OCI-LY1 (cell line): ENCODE data around the gene CDKAL1.

Experiments used
- CTCF ChIP-seq: fragments of 200-600 bp; sonication (generic), shearing (Covaris generic); IDR thresholded peaks from 2 replicates; pipeline ENCODE4 v1.5.1; 2017; ENCODE audit warnings: mild to moderate bottlenecking, antibody characterized with exemption, low read length, moderate library complexity, mixed read lengths
- EZH2 ChIP-seq: fragments of 200-600 bp; sonication (generic), shearing (Covaris generic); IDR thresholded peaks from 2 replicates; pipeline ENCODE4 v1.8.0; 2017; ENCODE audit warnings: borderline replicate concordance, mixed run types, mild to moderate bottlenecking, antibody characterized with exemption, low read length, moderate library complexity, mixed read lengths

- no peak for TF ChIP-seq CTCF
- no peak for TF ChIP-seq EZH2
These were observed 136.5 kb downstream of the CDKAL1 start for GRCh38 chr6:20670750-20671149.
